ENCODE data around the gene ZNF622. TPM values are rescaled to one million over a fixed set of nuclear protein-coding genes. Genes with fewer than 3 reads are reported as not detected.

ZNF622 gene
- total RNA-seq, 2 experiments from 2014 or later = 28.6 to 29.2 TPM

- peaks cover 16% of the 10 kb centered on the region for H3K36me3 Mint-ChIP-seq (ENCODE audit: low read depth)
- POLR2A ChIA-PET = no interaction called here
- no peak overlapping the region for H3K4me3 Mint-ChIP-seq
- CTCF ChIA-PET = interaction anchor here (1.1 kb wide), 1 partner anchor 9 kb away, joined by 3 read pairs; no protein-coding TSS in a partner anchor
- H3K27me3 Mint-ChIP-seq (ENCODE audit: low read depth) = no peaks in the 10 kb centered on the region
- no peak for ATAC-seq
- H3K27ac Mint-ChIP-seq = no peak overlapping the region
- H3K4me1 Mint-ChIP-seq (ENCODE audit: low read depth) = no peaks in the 10 kb centered on the region
- H3K9me3 Mint-ChIP-seq (ENCODE audit: insufficient read depth) = peaks cover 17% of the 10 kb centered on the region
- no peak for DNase-seq
Measured at GRCh38 chr5:16492398-16493140, 27.0 kb upstream of the ZNF622 start.

- no peak for DNase-seq
- ChIA-PET POLR2A (no interaction called here), CTCF (interaction anchor here (1.5 to 3.1 kb wide), 4 partner anchors 34 to 176 kb away, joined by 3 to 14 read pairs (median 10); no protein-coding TSS in a partner anchor)
- Mint-ChIP-seq H3K27ac (no peak overlapping the region), H3K27me3 (ENCODE audit: low read depth) (no peaks in the 10 kb centered on the region), H3K36me3 (ENCODE audit: low read depth) (peaks cover 8% of the 10 kb centered on the region), H3K4me1 (ENCODE audit: low read depth) (peaks cover 8% of the 10 kb centered on the region), H3K9me3 (ENCODE audit: insufficient read depth) (peaks cover 11% of the 10 kb centered on the region), H3K4me3 (no peak overlapping the region)
- ATAC-seq = no peak
Measured at GRCh38 chr5:16490911-16491310, 25.3 kb upstream of the ZNF622 start.

GRCh38 chr5:16489322-16489791 is 23.8 kb upstream of the ZNF622 start:
- Mint-ChIP-seq H3K36me3 (ENCODE audit: low read depth) (no peaks in the 10 kb centered on the region), H3K9me3 (ENCODE audit: insufficient read depth) (peaks cover under 1% of the 10 kb centered on the region), H3K4me3 (no peak overlapping the region), H3K27ac (no peak overlapping the region), H3K4me1 (ENCODE audit: low read depth) (peaks cover 8% of the 10 kb centered on the region), H3K27me3 (ENCODE audit: low read depth) (no peaks in the 10 kb centered on the region)
- peak; percentile 60 for ATAC-seq
- CTCF ChIA-PET = interaction anchor here (0.6 to 3.1 kb wide), 6 partner anchors 11 to 178 kb away, joined by 3 to 14 read pairs (median 6); no protein-coding TSS in a partner anchor
- POLR2A ChIA-PET = no interaction called here
- no peak for DNase-seq

- no peaks in the 10 kb centered on the region for H3K27me3 Mint-ChIP-seq (ENCODE audit: low read depth)
- DNase-seq (no peak), ATAC-seq (no peak)
- peaks cover 8% of the 10 kb centered on the region for H3K4me1 Mint-ChIP-seq (ENCODE audit: low read depth)
- H3K36me3 Mint-ChIP-seq (ENCODE audit: low read depth) = no peaks in the 10 kb centered on the region
- no peaks in the 10 kb centered on the region for H3K9me3 Mint-ChIP-seq (ENCODE audit: insufficient read depth)
- POLR2A ChIA-PET = interaction anchor here (0.5 kb wide), 1 partner anchor 140 kb away, joined by 4 read pairs; no protein-coding TSS in a partner anchor
- no peak overlapping the region for H3K27ac Mint-ChIP-seq
- CTCF ChIA-PET = interaction anchor here (1.0 to 1.2 kb wide), 2 partner anchors 16 to 179 kb away, joined by 3 to 4 read pairs; no protein-coding TSS in a partner anchor
- H3K4me3 Mint-ChIP-seq = no peak overlapping the region
Measured at GRCh38 chr5:16487456-16487855, 21.9 kb upstream of the ZNF622 start.

- peaks cover 1% of the 10 kb centered on the region for H3K36me3 Mint-ChIP-seq (ENCODE audit: low read depth)
- no peaks in the 10 kb centered on the region for H3K9me3 Mint-ChIP-seq (ENCODE audit: insufficient read depth)
- CTCF ChIA-PET = interaction anchor here (1.2 kb wide), 1 partner anchor 15 kb away, joined by 3 read pairs; no protein-coding TSS in a partner anchor
- no peak overlapping the region for H3K4me3 Mint-ChIP-seq
- POLR2A ChIA-PET = interaction anchor here (0.5 kb wide), 1 partner anchor 141 kb away, joined by 4 read pairs; no protein-coding TSS in a partner anchor
- H3K27ac Mint-ChIP-seq = no peak overlapping the region
- DNase-seq (no peak), ATAC-seq (no peak)
- H3K27me3 Mint-ChIP-seq (ENCODE audit: low read depth) = no peaks in the 10 kb centered on the region
- peaks cover 8% of the 10 kb centered on the region for H3K4me1 Mint-ChIP-seq (ENCODE audit: low read depth)
Measured at GRCh38 chr5:16486711-16487111, 21.1 kb upstream of the ZNF622 start.

GRCh38 chr5:16485656-16486055 is 20.1 kb upstream of the ZNF622 start:
- CTCF ChIA-PET = no interaction called here
- no peaks in the 10 kb centered on the region for H3K27me3 Mint-ChIP-seq (ENCODE audit: low read depth)
- H3K9me3 Mint-ChIP-seq (ENCODE audit: insufficient read depth) = no peaks in the 10 kb centered on the region
- no peak overlapping the region for H3K27ac Mint-ChIP-seq
- no peak overlapping the region for H3K4me3 Mint-ChIP-seq
- peaks cover 8% of the 10 kb centered on the region for H3K4me1 Mint-ChIP-seq (ENCODE audit: low read depth)
- DNase-seq (no peak), ATAC-seq (no peak)
- POLR2A ChIA-PET = no interaction called here
- H3K36me3 Mint-ChIP-seq (ENCODE audit: low read depth) = peaks cover 10% of the 10 kb centered on the region

DNA sequence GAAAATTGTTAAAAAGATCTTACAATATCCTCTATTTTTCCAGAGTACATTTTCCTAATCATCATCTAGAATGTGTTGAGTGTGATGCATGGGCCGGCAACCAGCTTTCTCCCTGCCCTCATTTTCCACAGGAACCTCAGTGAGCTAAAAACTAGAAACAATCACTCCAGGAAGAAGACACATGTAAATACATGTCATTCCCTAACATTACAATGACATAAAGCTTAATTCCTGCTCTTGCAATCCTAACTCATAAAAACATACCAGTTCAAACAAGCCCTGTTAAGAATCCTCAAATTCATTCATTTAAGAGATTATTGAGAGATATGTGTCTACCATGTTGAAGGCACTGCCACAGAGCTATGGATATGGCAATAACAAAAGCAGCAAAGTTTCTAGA is 18.5 kb upstream of the ZNF622 start:
- no peak for ATAC-seq
- ChIA-PET POLR2A (no interaction called here), CTCF (interaction anchor here (1.2 to 1.7 kb wide), 5 partner anchors 9 to 182 kb away, joined by 3 to 6 read pairs (median 4); no protein-coding TSS in a partner anchor)
- no peak overlapping the region for H3K4me3 Mint-ChIP-seq
- peaks cover 8% of the 10 kb centered on the region for H3K4me1 Mint-ChIP-seq (ENCODE audit: low read depth)
- H3K9me3 Mint-ChIP-seq (ENCODE audit: insufficient read depth) = no peaks in the 10 kb centered on the region
- no peak for DNase-seq
- peaks cover 12% of the 10 kb centered on the region for H3K36me3 Mint-ChIP-seq (ENCODE audit: low read depth)
- no peaks in the 10 kb centered on the region for H3K27me3 Mint-ChIP-seq (ENCODE audit: low read depth)
- no peak overlapping the region for H3K27ac Mint-ChIP-seq

DNA sequence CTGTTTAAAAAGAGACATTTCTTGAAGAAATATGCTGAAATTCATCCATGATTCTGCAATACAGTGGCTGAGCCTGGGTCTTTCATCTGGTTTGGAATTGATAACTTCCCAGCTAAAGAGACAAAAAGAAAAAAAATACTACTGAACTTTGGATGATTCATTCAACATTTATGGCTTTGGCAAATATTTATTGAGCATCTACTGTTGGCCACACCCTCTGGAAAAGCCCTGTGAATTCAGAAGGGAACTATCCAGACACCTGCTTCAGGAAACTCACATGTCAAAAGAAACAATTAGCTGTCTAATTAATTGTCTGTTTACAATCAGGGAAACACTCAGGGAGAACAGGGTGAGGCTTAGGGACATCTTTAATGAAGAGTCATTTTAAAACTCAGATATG is 17.8 kb upstream of the ZNF622 start:
- Mint-ChIP-seq H3K27me3 (ENCODE audit: low read depth) (no peaks in the 10 kb centered on the region), H3K36me3 (ENCODE audit: low read depth) (peaks cover 12% of the 10 kb centered on the region), H3K27ac (no peak overlapping the region), H3K9me3 (ENCODE audit: insufficient read depth) (no peaks in the 10 kb centered on the region), H3K4me1 (ENCODE audit: low read depth) (peaks cover 8% of the 10 kb centered on the region), H3K4me3 (no peak overlapping the region)
- POLR2A ChIA-PET = no interaction called here
- CTCF ChIA-PET = interaction anchor here (0.8 to 1.6 kb wide), 5 partner anchors 9 to 183 kb away, joined by 3 to 5 read pairs (median 3); no protein-coding TSS in a partner anchor
- DNase-seq (no peak), ATAC-seq (no peak)

DNA sequence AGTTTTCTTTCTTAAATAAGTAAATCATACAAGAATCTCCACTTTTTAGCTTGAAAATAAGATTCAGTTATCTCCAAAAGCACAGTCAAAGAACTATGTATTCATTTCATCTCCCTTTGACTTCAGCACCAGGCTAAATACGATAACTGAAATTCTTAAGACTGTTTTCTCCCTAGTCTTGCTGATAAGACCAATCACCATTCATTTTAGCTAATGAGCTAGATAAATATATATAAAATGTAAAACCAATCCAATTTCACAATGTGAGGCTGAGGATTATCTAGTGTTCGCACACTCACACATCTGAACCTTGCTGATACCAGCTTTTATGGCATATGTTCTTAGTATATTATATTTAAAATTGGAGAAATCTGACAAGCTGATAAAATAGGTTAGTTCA is 17.3 kb upstream of the ZNF622 start:
- ChIA-PET CTCF (interaction anchor here (0.8 to 1.6 kb wide), 4 partner anchors 10 to 184 kb away, joined by 3 to 5 read pairs (median 4); no protein-coding TSS in a partner anchor), POLR2A (no interaction called here)
- Mint-ChIP-seq H3K27me3 (ENCODE audit: low read depth) (no peaks in the 10 kb centered on the region), H3K36me3 (ENCODE audit: low read depth) (peaks cover 12% of the 10 kb centered on the region), H3K4me3 (no peak overlapping the region), H3K9me3 (ENCODE audit: insufficient read depth) (no peaks in the 10 kb centered on the region), H3K4me1 (ENCODE audit: low read depth) (peaks cover 8% of the 10 kb centered on the region), H3K27ac (no peak overlapping the region)
- ATAC-seq (no peak), DNase-seq (no peak)

DNA sequence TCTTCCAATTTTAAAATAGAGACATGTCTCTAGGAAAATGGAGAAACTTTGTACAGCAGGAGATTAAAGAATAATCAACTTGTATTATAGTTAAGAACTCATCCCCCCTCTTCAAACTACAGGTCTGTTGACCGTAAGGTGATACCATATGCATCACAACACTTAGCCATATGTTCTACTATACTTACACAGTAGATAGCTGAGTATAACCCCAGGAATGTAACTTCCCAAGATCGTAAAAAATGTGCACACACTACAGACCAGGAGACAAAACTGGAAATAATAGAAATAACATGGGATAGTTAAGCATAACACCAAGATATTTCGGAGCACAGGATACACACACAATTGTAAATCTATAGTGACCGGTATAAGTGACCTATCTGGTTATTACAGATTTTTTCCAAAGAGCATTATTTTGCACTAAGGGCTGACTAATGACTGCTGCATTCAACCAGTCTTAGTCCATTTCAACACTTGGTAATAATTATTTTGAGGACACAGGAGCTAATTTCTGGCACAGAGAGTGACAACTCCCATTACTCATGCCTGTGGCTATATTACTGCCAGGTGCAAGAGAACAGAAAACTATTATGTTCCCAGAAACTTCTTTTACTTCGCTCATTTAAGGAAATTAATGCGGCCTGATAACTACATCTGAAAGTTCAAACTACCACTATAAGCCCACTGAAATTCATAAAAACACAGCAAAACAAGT is 15.4 kb upstream of the ZNF622 start:
- ChIA-PET CTCF (no interaction called here), POLR2A (no interaction called here)
- Mint-ChIP-seq H3K9me3 (ENCODE audit: insufficient read depth) (no peaks in the 10 kb centered on the region), H3K4me1 (ENCODE audit: low read depth) (no peaks in the 10 kb centered on the region), H3K4me3 (no peak overlapping the region), H3K36me3 (ENCODE audit: low read depth) (peaks cover 21% of the 10 kb centered on the region), H3K27ac (no peak overlapping the region), H3K27me3 (ENCODE audit: low read depth) (no peaks in the 10 kb centered on the region)
- ATAC-seq (no peak), DNase-seq (no peak)

DNA sequence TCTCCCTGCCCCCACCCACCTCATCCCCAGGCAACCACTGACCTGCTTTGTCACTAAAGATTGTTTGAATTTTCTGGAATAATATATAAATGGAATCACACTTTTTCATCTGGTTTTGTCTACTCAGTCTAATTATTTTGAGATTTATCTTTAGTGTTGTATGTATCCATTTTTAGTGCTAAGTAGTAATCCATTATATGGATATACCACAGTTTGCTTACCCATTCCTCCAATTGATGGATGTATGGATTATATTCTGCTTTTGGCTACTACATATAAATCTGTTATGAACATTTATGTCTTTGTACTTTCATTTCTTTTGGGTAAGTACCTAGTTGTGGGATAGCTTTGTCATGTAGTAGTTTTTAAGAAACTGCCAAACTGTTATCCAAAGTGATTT is 14.5 kb upstream of the ZNF622 start:
- Mint-ChIP-seq H3K9me3 (ENCODE audit: insufficient read depth) (no peaks in the 10 kb centered on the region), H3K4me1 (ENCODE audit: low read depth) (no peaks in the 10 kb centered on the region), H3K27me3 (ENCODE audit: low read depth) (no peaks in the 10 kb centered on the region), H3K4me3 (no peak overlapping the region), H3K36me3 (ENCODE audit: low read depth) (peaks cover 26% of the 10 kb centered on the region), H3K27ac (no peak overlapping the region)
- ChIA-PET POLR2A (no interaction called here), CTCF (interaction anchor here (1.3 kb wide), 1 partner anchor 25 kb away, joined by 3 read pairs; no protein-coding TSS in a partner anchor)
- no peak for DNase-seq
- ATAC-seq = no peak

DNA sequence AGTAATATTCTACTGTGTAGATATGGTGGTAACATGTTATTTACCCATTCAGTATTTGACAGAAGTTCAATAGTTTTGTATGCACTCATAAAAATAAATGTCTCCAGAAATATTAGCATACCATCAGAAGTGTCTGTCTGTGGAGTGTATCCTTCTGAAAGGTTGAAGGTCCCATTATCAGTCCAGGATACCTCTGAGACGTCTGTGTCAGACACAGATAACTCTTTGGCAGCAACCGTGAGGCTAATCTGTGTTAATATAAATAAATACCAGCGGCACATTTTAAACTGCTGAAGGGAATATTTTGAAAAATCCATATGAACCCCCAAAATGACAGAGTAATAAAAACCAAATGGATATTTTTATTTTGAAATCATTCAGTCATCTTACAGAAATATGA is 11.9 kb upstream of the ZNF622 start:
- no peak overlapping the region for H3K4me3 Mint-ChIP-seq
- no peaks in the 10 kb centered on the region for H3K27me3 Mint-ChIP-seq (ENCODE audit: low read depth)
- H3K36me3 Mint-ChIP-seq (ENCODE audit: low read depth) = peaks cover 36% of the 10 kb centered on the region
- ChIA-PET CTCF (interaction anchor here (0.9 kb wide), 1 partner anchor 9 kb away, joined by 3 read pairs; no protein-coding TSS in a partner anchor), POLR2A (no interaction called here)
- H3K9me3 Mint-ChIP-seq (ENCODE audit: insufficient read depth) = no peaks in the 10 kb centered on the region
- no peak for DNase-seq
- H3K4me1 Mint-ChIP-seq (ENCODE audit: low read depth) = no peaks in the 10 kb centered on the region
- H3K27ac Mint-ChIP-seq = no peak overlapping the region
- ATAC-seq = no peak

Data from activated CD8-positive, alpha-beta T cell treated with anti-CD3 and anti-CD28 coated beads, Interleukin-2, amount 10 ng/mL, durations not matched to agents 7 days and 5 days (primary cell).